Stimulated activated CD4-positive, alpha-beta T cell treated with anti-CD3 and anti-CD28 coated beads, Interleukin-1b, Interleukin-23, amount 100 ng/mL, for 48 hours (primary cell): ENCODE results near the gene DUSP11.

ENCODE experiments used
- DNase-seq: peaks from one replicate; pipeline ENCODE4 v3.0.0-alpha.2; 2020

The DUSP11 gene

GRCh38 chr2:73716543-73717250 is 63.2 kb downstream of the DUSP11 start:
- DNase-seq: no peak

GRCh38 chr2:73714091-73714490 is 65.8 kb downstream of the DUSP11 start:
- DNase-seq: no peak
